GM23248 (cell line): ENCODE data around the gene ADAT2.

Experiments used
- EZH2 ChIP-seq: fragments of 200-600 bp; sonication (generic); IDR thresholded peaks from 2 replicates; pipeline ENCODE4 v1.6.1; 2018; ENCODE audit warnings: antibody characterized with exemption, mild to moderate bottlenecking; ENCODE audit not compliant: insufficient read depth, poor library complexity, severe bottlenecking
- EZH2phosphoT487 ChIP-seq: fragments of 200-600 bp; sonication (generic); IDR thresholded peaks from 2 replicates; pipeline ENCODE4 v1.6.1; 2018; ENCODE audit warnings: antibody characterized with exemption, moderate library complexity, mild to moderate bottlenecking, low read depth; ENCODE audit not compliant: insufficient read depth

DNA sequence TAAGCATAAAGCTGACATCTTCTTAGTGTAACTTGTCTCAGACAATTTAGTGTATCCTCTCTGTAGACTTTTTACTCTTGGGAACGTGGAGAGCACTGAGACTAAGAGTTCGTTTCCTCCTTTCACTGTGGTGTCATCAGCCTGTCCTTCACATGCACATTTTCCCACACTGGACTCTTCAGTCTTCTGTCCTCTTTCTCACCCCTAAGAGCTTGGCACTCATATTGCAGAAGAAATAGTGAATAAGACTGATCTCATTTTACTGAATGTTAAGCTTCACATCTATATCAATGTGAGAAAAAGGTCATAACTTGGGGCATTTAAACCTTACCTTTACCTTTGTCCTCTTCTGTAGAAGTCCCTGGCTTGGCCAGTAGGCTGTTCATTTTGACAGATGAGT is 35.5 kb upstream of the ADAT2 start:
- TF ChIP-seq EZH2 (no peak), EZH2phosphoT487 (no peak)
